ENCODE results near the gene ERC2.

DNA sequence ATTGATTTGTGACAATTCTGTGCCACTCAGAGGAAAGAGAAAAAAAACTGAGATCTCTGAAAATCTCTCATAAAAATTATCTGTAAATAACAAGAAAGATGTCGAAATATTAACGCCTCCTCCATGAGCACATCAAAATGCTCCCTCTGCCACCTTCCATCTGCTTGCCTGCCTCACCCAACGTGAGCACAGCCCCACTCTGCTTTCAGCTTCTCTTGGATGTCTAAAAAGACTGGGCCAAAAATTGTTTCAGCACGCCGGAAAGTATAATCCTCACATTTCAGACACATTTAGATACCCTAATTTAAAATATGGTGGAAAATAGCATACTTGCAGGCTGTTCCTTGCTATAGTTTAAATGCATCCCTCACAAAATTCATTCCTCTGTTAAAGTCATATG, 57.1 kb downstream of the ERC2 start:
- TF ChIP-seq, protein P1, sequence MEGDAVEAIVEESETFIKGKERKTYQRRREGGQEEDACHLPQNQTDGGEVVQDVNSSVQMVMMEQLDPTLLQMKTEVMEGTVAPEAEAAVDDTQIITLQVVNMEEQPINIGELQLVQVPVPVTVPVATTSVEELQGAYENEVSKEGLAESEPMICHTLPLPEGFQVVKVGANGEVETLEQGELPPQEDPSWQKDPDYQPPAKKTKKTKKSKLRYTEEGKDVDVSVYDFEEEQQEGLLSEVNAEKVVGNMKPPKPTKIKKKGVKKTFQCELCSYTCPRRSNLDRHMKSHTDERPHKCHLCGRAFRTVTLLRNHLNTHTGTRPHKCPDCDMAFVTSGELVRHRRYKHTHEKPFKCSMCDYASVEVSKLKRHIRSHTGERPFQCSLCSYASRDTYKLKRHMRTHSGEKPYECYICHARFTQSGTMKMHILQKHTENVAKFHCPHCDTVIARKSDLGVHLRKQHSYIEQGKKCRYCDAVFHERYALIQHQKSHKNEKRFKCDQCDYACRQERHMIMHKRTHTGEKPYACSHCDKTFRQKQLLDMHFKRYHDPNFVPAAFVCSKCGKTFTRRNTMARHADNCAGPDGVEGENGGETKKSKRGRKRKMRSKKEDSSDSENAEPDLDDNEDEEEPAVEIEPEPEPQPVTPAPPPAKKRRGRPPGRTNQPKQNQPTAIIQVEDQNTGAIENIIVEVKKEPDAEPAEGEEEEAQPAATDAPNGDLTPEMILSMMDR (IDR thresholded peaks at IDR 0.05; ENCODE audit: insufficient read depth, low read depth, low read length): no peak
- TF ChIP-seq EZH2 (IDR thresholded peaks at IDR 0.05; ENCODE audit: insufficient read depth, low read length): no peak

Measured in astrocyte (in vitro differentiated cells and primary cell).